Measurements from ENCODE around the gene DDX31.

The DDX31 gene

DNA sequence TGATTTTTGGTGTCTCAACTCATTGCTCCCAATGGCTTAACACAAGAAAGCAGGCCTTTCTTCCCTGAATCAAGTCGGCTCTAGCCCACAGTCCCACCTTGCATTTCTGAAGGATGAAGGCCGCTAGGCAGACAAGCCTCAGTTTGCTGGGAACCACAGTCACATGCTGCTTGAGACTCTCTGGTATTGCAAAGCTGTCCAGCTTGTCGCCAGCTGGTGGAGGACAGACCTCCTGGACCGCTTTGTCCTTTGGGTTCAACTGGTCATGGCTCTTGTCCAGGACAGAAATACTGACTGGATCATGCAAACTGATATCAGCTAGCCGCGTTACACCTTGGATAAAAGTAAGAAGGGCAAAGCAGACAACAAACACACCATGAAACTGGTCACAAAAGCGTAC lies 23.1 kb downstream of the DDX31 start:
- DNase-seq (ENCODE audit: extremely low read depth, low read depth): no peak
- TF ChIP-seq, protein P1, sequence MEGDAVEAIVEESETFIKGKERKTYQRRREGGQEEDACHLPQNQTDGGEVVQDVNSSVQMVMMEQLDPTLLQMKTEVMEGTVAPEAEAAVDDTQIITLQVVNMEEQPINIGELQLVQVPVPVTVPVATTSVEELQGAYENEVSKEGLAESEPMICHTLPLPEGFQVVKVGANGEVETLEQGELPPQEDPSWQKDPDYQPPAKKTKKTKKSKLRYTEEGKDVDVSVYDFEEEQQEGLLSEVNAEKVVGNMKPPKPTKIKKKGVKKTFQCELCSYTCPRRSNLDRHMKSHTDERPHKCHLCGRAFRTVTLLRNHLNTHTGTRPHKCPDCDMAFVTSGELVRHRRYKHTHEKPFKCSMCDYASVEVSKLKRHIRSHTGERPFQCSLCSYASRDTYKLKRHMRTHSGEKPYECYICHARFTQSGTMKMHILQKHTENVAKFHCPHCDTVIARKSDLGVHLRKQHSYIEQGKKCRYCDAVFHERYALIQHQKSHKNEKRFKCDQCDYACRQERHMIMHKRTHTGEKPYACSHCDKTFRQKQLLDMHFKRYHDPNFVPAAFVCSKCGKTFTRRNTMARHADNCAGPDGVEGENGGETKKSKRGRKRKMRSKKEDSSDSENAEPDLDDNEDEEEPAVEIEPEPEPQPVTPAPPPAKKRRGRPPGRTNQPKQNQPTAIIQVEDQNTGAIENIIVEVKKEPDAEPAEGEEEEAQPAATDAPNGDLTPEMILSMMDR (IDR thresholded peaks at IDR 0.05; ENCODE audit: low read depth, low read length): no peak

DNA sequence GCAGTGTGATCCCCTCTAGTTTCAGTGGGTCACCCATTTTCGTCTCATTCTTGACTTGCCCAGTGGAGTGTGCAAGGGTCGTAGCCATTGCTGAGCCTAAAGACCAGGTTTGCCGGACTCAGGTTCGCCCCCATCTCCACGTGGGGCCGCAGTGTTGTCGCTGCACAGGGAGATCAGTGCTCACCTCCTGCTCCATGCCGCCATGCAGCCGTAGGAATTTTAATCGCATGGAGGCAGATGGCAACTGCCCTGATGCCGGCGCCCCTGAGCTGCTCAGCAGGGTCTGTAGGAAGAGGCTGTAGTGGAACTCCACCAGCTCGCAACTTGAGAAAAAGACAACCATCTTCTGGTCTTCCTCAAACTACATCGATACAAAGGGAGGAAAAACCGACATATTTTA lies 24.1 kb downstream of the DDX31 start:
- TF ChIP-seq, protein P1 (IDR thresholded peaks at IDR 0.05; ENCODE audit: low read depth, low read length): no peak
- no peak for DNase-seq (ENCODE audit: extremely low read depth, low read depth)

DNA sequence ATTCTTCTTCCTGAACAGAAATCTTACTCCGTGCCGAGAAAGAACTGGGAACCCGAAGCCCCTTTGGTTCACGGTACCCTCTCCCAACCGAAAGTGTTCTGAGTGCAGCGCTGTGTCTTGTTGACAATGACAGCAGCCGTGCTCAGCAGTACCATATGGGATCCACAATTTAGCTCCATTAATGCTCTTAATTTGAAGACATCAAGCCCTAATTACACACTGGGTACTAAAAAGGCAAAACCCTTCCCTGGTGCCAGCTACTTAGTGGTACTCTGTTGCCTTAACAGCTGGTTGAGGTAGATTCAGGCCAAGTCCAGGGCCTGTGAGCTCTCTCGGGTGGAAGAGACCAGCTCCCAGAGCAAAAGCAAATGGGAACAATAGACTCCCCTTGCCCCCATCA lies 24.5 kb downstream of the DDX31 start:
- no peak for DNase-seq (ENCODE audit: extremely low read depth, low read depth)
- TF ChIP-seq, protein P1 (IDR thresholded peaks at IDR 0.05; ENCODE audit: low read depth, low read length): no peak

DNA sequence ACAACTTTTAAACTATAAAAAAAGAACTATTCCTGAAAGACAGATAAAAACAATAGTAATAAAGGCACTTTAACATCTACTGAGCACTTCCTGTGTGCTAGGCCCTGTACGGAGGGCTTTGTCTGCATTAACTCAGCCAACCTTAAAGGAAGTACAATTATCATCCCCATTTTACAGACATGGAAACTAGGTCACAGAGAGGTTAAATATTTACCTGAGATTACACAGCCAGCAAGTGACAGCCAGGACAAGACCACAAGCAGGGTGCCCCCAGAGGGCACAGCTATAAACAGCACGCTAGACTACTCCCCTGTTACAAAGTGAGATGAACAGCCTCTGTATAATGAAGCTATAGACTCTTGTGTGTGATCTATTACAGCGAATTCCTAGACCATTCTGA lies 25.5 kb downstream of the DDX31 start:
- no peak for DNase-seq (ENCODE audit: extremely low read depth, low read depth)

DNA sequence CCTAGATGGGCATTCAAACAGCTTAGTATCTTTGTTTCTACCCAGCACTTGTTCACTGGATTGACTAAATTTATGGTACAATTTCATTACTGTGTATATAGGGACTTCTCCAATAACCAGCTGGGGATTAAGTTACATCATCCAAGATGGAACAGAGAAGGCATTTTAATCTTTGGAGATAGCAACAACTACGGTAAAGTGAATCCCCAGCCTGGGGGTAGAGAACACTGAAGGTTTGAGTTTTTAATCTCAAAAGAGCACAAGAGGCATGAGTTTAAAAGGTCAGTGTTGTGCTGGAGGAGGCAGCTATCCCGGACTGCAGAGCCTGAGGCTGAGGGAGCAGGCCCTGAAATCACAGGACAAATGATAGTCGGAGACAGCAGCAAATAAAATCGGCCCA lies 28.6 kb downstream of the DDX31 start:
- no peak for DNase-seq (ENCODE audit: extremely low read depth, low read depth)
- TF ChIP-seq, protein P1 (IDR thresholded peaks at IDR 0.05; ENCODE audit: low read depth, low read length): no peak

More for the DNA sequence above, 25.5 kb downstream of the DDX31 start:
- TF ChIP-seq, protein P1 (IDR thresholded peaks at IDR 0.05; ENCODE audit: low read depth, low read length): no peak; the same call in 1 of the 2 replicates

DNA sequence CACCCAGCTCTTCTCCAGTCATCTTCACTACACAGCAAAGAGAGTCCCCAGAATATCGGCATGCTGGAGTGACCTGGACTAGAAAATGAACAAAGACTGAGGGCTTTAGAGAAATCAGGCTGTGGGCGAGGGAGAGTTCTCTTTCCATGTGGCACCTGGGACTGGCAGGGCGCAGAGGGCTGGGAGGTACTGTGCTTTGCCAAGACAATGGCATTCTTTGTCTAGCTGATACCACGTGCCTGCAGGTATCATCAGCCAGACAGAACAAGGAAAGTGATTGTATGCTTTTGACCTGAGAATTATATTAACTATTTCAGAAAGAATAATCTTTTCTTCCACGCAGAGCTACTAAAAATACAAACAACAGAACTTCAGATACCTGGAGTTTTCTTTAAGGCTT lies 30.5 kb downstream of the DDX31 start:
- TF ChIP-seq, protein P1 (IDR thresholded peaks at IDR 0.05; ENCODE audit: low read depth, low read length): no peak
- no peak for DNase-seq (ENCODE audit: extremely low read depth, low read depth)

DNA sequence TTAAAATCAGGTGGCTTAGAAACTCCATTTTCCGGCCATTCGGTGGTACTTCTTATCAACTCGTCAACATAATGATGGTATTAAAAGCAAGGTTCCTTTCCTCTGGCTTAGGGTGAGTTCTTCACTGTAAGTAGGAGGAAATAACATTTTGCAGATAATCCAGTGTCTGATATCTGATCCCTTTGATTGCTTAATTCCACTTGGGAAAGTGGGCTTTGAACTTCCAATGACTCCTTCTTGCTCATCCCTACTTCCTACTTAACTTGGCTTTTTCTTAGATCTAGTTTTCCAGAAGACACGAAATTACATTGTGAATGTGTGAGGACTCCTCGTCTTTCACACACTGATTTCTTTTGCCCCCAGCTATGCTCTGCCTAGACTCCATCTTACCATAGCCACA lies 31.5 kb downstream of the DDX31 start:
- TF ChIP-seq, protein P1 (IDR thresholded peaks at IDR 0.05; ENCODE audit: low read depth, low read length): no peak
- peak; percentile 10 for DNase-seq (ENCODE audit: extremely low read depth, low read depth)
